Peyer's patch (tissue), 4 donors: ENCODE results near the gene TMPRSS11F. TPM values are rescaled to one million over a fixed set of nuclear protein-coding genes. Genes with fewer than 3 reads are reported as not detected.

Experiments
- DNase-seq, 3 donors: peaks; one replicate each; pipeline ENCODE4 v3.0.0-alpha.2; 2017 to 2019
- H3K27ac ChIP-seq, 4 donors: fragments of 200-600 bp; sonication (generic); one replicate each; pipeline ENCODE4 v1.5.1; 2016 to 2019
- H3K27me3 ChIP-seq, 2 donors: fragments of 200-600 bp; sonication (generic); one replicate each; pipeline ENCODE4 v1.5.1; 2019
- H3K36me3 ChIP-seq, 3 donors: fragments of 200-600 bp; sonication (generic); one replicate each; pipeline ENCODE4 v1.5.1; 2016 to 2019
- H3K4me1 ChIP-seq, 4 donors: fragments of 200-600 bp; sonication (generic); one replicate each; pipeline ENCODE4 v1.5.1; 2016 to 2019
- H3K4me3 ChIP-seq, 4 donors: fragments of 200-600 bp; sonication (generic); 1 replicate in 3 of 4; 2 replicates in 1 of 4; pipeline ENCODE4 v1.5.1; 2016 to 2019; ENCODE audit warnings: mild to moderate bottlenecking in 1 of 4
- H3K9me3 ChIP-seq, 4 donors: fragments of 200-600 bp; sonication (generic); one replicate each; pipeline ENCODE4 v1.5.1; 2016 to 2019; ENCODE audit warnings: mild to moderate bottlenecking in 1 of 4
- POLR2A ChIP-seq, 2 donors: fragments of 450-650 bp; IDR thresholded peaks; one replicate each; pipeline ENCODE4 v1.5.1; 2017; ENCODE audit warnings: antibody characterized with exemption in 2 of 2, mild to moderate bottlenecking in 2 of 2, moderate library complexity in 2 of 2
- total RNA-seq, 4 donors: library from RNA; depleted of rRNA; stranded (reverse); fragments of >200 nt; gene quantifications; one replicate each; pipeline ENCODE4 v1.1.0, GENCODE V29; 2016
- TF ChIP-seq, protein P1 (sequence below), 6 experiments: fragments of 450-650 bp in 4 of 6; fragments of 200-600 bp in 2 of 6; sonication (generic) in 1 of 6; IDR thresholded peaks; one replicate each; pipeline ENCODE4 v1.5.1; 2017 to 2019; ENCODE audit warnings: antibody characterized with exemption in 6 of 6, mild to moderate bottlenecking in 3 of 6, moderate library complexity in 1 of 6

The TMPRSS11F gene
- total RNA-seq, 4 donors from 2014 or later = not detected

DNA sequence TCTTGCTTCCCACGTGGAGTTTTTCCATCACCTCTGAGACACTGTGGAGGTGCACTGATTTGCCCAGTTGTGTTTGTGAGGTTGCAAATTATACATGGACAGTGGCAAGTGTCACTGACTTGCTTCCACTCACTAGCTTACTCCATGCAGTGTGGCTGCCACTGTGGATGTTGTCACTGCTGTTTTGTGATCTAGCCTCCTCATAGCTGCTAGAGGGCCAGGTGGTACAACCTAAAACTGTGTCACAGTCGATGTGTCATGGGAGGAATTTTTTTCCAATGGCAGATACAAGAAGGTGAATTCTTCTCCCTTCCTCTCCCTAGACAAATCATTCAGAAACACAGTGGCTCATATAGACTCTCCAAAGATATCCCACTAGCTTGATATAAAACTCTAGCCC is 37.5 kb upstream of the TMPRSS11F start:
- no peaks in the 10 kb centered on the region for H3K9me3 ChIP-seq
- no peak overlapping the region for H3K4me3 ChIP-seq
- H3K4me1 ChIP-seq = no peaks in the 10 kb centered on the region
- TF ChIP-seq, protein P1, sequence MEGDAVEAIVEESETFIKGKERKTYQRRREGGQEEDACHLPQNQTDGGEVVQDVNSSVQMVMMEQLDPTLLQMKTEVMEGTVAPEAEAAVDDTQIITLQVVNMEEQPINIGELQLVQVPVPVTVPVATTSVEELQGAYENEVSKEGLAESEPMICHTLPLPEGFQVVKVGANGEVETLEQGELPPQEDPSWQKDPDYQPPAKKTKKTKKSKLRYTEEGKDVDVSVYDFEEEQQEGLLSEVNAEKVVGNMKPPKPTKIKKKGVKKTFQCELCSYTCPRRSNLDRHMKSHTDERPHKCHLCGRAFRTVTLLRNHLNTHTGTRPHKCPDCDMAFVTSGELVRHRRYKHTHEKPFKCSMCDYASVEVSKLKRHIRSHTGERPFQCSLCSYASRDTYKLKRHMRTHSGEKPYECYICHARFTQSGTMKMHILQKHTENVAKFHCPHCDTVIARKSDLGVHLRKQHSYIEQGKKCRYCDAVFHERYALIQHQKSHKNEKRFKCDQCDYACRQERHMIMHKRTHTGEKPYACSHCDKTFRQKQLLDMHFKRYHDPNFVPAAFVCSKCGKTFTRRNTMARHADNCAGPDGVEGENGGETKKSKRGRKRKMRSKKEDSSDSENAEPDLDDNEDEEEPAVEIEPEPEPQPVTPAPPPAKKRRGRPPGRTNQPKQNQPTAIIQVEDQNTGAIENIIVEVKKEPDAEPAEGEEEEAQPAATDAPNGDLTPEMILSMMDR (IDR thresholded peaks at IDR 0.05) = no peak
- TF ChIP-seq POLR2A (IDR thresholded peaks at IDR 0.05) = no peak
- H3K27ac ChIP-seq = no peak overlapping the region
- H3K27me3 ChIP-seq = no peaks in the 10 kb centered on the region
- no peaks in the 10 kb centered on the region for H3K36me3 ChIP-seq
- no peak for DNase-seq

- H3K4me1 ChIP-seq = no peaks in the 10 kb centered on the region
- no peak overlapping the region for H3K27ac ChIP-seq
- no peaks in the 10 kb centered on the region for H3K27me3 ChIP-seq
- no peak overlapping the region for H3K4me3 ChIP-seq
- no peak for DNase-seq
- no peaks in the 10 kb centered on the region for H3K9me3 ChIP-seq
- no peak for TF ChIP-seq POLR2A (IDR thresholded peaks at IDR 0.05)
- TF ChIP-seq, protein P1 (IDR thresholded peaks at IDR 0.05) = no peak
- H3K36me3 ChIP-seq = no peaks in the 10 kb centered on the region
Observed at GRCh38 chr4:68163754-68164153, 34.1 kb upstream of the TMPRSS11F start.

DNA sequence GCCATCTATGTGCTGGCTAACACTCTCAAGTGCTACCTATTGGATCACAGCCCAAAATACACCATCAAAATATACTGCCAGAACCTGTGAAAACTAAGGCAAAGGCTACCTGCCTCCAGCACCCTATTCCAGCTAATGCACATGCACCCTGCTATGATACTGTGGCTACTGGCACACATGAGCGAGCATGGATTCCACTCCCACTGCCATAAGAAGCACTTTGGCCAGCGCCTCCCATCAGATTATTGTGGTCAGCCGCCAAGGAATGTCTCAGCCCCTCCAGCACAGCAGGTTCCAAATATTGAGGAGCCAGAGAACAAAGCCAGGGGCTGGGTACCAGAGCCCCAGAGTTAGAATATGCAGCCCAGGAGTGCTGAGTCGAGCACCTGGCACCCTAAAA is 32.5 kb upstream of the TMPRSS11F start:
- Histone ChIP-seq H3K9me3 (no peaks in the 10 kb centered on the region), H3K4me1 (no peaks in the 10 kb centered on the region), H3K36me3 (no peaks in the 10 kb centered on the region), H3K27ac (no peak overlapping the region), H3K27me3 (no peaks in the 10 kb centered on the region), H3K4me3 (no peak overlapping the region)
- TF ChIP-seq, protein P1 (IDR thresholded peaks at IDR 0.05) = no peak
- no peak for TF ChIP-seq POLR2A (IDR thresholded peaks at IDR 0.05)
- DNase-seq = no peak

GRCh38 chr4:68152411-68152810 is 22.7 kb upstream of the TMPRSS11F start:
- Histone ChIP-seq H3K27me3 (no peaks in the 10 kb centered on the region), H3K4me3 (no peak overlapping the region), H3K27ac (no peak overlapping the region), H3K4me1 (no peaks in the 10 kb centered on the region), H3K9me3 (no peaks in the 10 kb centered on the region), H3K36me3 (no peaks in the 10 kb centered on the region)
- no peak for DNase-seq
- TF ChIP-seq, protein P1 (IDR thresholded peaks at IDR 0.05) = no peak
- TF ChIP-seq POLR2A (IDR thresholded peaks at IDR 0.05) = no peak

GRCh38 chr4:68148800-68149685 is 19.4 kb upstream of the TMPRSS11F start:
- no peak for DNase-seq
- TF ChIP-seq POLR2A (IDR thresholded peaks at IDR 0.05) = no peak
- TF ChIP-seq, protein P1 (IDR thresholded peaks at IDR 0.05) = no peak
- H3K4me3 ChIP-seq = no peak overlapping the region

More at GRCh38 chr4:68148800-68149685, 19.4 kb upstream of the TMPRSS11F start:
- Histone ChIP-seq H3K27me3 (no peaks in the 10 kb centered on the region), H3K36me3 (no peaks in the 10 kb centered on the region), H3K4me1 (no peaks in the 10 kb centered on the region), H3K27ac (no peak overlapping the region), H3K9me3 (no peaks in the 10 kb centered on the region)
